Stomach smooth muscle (tissue), 2 donors: ENCODE data around the gene RHCG.
"Not testable (repeated sequence)": the region's sequence is repeated elsewhere in the genome, so short reads cannot be mapped to it uniquely, and the experiment has no call there.

Experiments
- H3K27ac ChIP-seq: one replicate; pipeline ENCODE4 v1.7.0; 2013; ENCODE audit warnings: mild to moderate bottlenecking, low read length, inconsistent platforms
- H3K27me3 ChIP-seq, 2 donors: one replicate each; pipeline ENCODE4 v1.7.0; 2013; ENCODE audit warnings: low read length in 2 of 2; ENCODE audit not compliant: insufficient read depth in 2 of 2, control insufficient read depth in 1 of 2
- H3K36me3 ChIP-seq, 2 donors: one replicate each; pipeline ENCODE4 v1.7.0; 2013; ENCODE audit warnings: low read length in 2 of 2; ENCODE audit not compliant: control insufficient read depth in 2 of 2, insufficient read depth in 2 of 2
- H3K4me1 ChIP-seq: one replicate; pipeline ENCODE4 v1.7.0; 2013; ENCODE audit warnings: low read length; ENCODE audit not compliant: control insufficient read depth, insufficient read depth
- H3K4me3 ChIP-seq, 2 donors: one replicate each; pipeline ENCODE4 v1.7.0; 2013; ENCODE audit warnings: low read length in 2 of 2
- H3K9ac ChIP-seq, 2 donors: one replicate each; pipeline ENCODE4 v1.7.0; 2013; ENCODE audit warnings: low read length in 2 of 2, mild to moderate bottlenecking in 1 of 2
- H3K9me3 ChIP-seq, 2 donors: one replicate each; pipeline ENCODE4 v1.7.0; 2013; ENCODE audit warnings: low read length in 2 of 2; ENCODE audit not compliant: control insufficient read depth in 2 of 2
- donor health status: healthy.
- donor health status: Pancreatic carcinoma.

The RHCG gene

GRCh38 chr15:89479173-89479572 is 17.2 kb downstream of the RHCG start:
- Histone ChIP-seq H3K27me3 (peaks cover 4 to 30% of the 10 kb centered on the region in 2 donors), H3K36me3 (no peaks in the 10 kb centered on the region)

GRCh38 chr15:89477411-89478242 is 18.8 kb downstream of the RHCG start:
- no peaks in the 10 kb centered on the region for H3K9me3 ChIP-seq
- H3K36me3 ChIP-seq = no peaks in the 10 kb centered on the region
- no peak overlapping the region for H3K9ac ChIP-seq
- H3K27ac ChIP-seq = no peak overlapping the region
- peaks cover 10 to 32% of the 10 kb centered on the region in 2 donors for H3K27me3 ChIP-seq
- H3K4me3 ChIP-seq = no peak overlapping the region
- no peaks in the 10 kb centered on the region for H3K4me1 ChIP-seq

More at GRCh38 chr15:89479173-89479572, 17.2 kb downstream of the RHCG start:
- Histone ChIP-seq H3K4me3 (no peak overlapping the region), H3K9me3 (no peaks in the 10 kb centered on the region), H3K27ac (no peak overlapping the region), H3K4me1 (no peaks in the 10 kb centered on the region), H3K9ac (no peak overlapping the region)

- no peak overlapping the region for H3K9ac ChIP-seq
- no peaks in the 10 kb centered on the region for H3K9me3 ChIP-seq
- no peaks in the 10 kb centered on the region for H3K4me1 ChIP-seq
- no peak overlapping the region for H3K27ac ChIP-seq
- no peak overlapping the region for H3K4me3 ChIP-seq
- H3K36me3 ChIP-seq = no peaks in the 10 kb centered on the region
- H3K27me3 ChIP-seq = peaks cover 21 to 48% of the 10 kb centered on the region in 2 donors
Observed at GRCh38 chr15:89475661-89476060, 20.7 kb downstream of the RHCG start.

- H3K9me3 ChIP-seq = no peaks in the 10 kb centered on the region
- no peak overlapping the region for H3K27ac ChIP-seq
- no peak overlapping the region for H3K9ac ChIP-seq
- no peaks in the 10 kb centered on the region for H3K4me1 ChIP-seq
- H3K36me3 ChIP-seq = no peaks in the 10 kb centered on the region
- peaks cover 26 to 30% of the 10 kb centered on the region in 2 donors for H3K27me3 ChIP-seq
- H3K4me3 ChIP-seq = no peak overlapping the region
Observed at GRCh38 chr15:89472785-89473256, 23.6 kb downstream of the RHCG start.

- Histone ChIP-seq H3K9me3 (no peaks in the 10 kb centered on the region), H3K27ac (no peak overlapping the region), H3K9ac (no peak overlapping the region), H3K36me3 (no peaks in the 10 kb centered on the region), H3K4me1 (no peaks in the 10 kb centered on the region), H3K4me3 (no peak overlapping the region), H3K27me3 (peaks cover 22 to 26% of the 10 kb centered on the region in 2 donors)
Observed at GRCh38 chr15:89469426-89470096, 26.8 kb downstream of the RHCG start.

- H3K27me3 ChIP-seq = peaks cover 22 to 26% of the 10 kb centered on the region in 2 donors
- not testable (repeated sequence) for H3K27ac ChIP-seq, H3K4me3 ChIP-seq, H3K4me1 ChIP-seq, H3K9me3 ChIP-seq, H3K36me3 ChIP-seq, H3K9ac ChIP-seq
Observed at GRCh38 chr15:89468813-89469212, 27.6 kb downstream of the RHCG start.

GRCh38 chr15:89463113-89463512 is 33.3 kb downstream of the RHCG start:
- no peak overlapping the region for H3K4me3 ChIP-seq
- no peak overlapping the region for H3K27ac ChIP-seq
- H3K9me3 ChIP-seq = no peaks in the 10 kb centered on the region
- no peaks in the 10 kb centered on the region for H3K4me1 ChIP-seq
- peaks cover 3 to 10% of the 10 kb centered on the region in 2 donors for H3K27me3 ChIP-seq
- no peak overlapping the region for H3K9ac ChIP-seq
- no peaks in the 10 kb centered on the region for H3K36me3 ChIP-seq

- H3K9me3 ChIP-seq = peaks cover 0 to 2% of the 10 kb centered on the region in 2 donors
- no peak overlapping the region for H3K4me3 ChIP-seq
- H3K27me3 ChIP-seq = peaks cover 3 to 10% of the 10 kb centered on the region in 2 donors
- H3K9ac ChIP-seq = no peak overlapping the region
- H3K36me3 ChIP-seq = no peaks in the 10 kb centered on the region
- H3K27ac ChIP-seq = no peak overlapping the region
- no peaks in the 10 kb centered on the region for H3K4me1 ChIP-seq
Observed at GRCh38 chr15:89462198-89462912, 34.0 kb downstream of the RHCG start.

- no peaks in the 10 kb centered on the region for H3K4me1 ChIP-seq
- H3K4me3 ChIP-seq = no peak overlapping the region
- no peaks in the 10 kb centered on the region for H3K36me3 ChIP-seq
- no peak overlapping the region for H3K9ac ChIP-seq
- H3K27ac ChIP-seq = no peak overlapping the region
- peaks cover 3 to 10% of the 10 kb centered on the region in 2 donors for H3K27me3 ChIP-seq
- H3K9me3 ChIP-seq = peaks cover 0 to 8% of the 10 kb centered on the region in 2 donors
Observed at GRCh38 chr15:89461386-89461785, 35.0 kb downstream of the RHCG start.

- no peak overlapping the region for H3K4me3 ChIP-seq
- H3K27ac ChIP-seq = no peak overlapping the region
Observed at GRCh38 chr15:89460048-89460447, 36.3 kb downstream of the RHCG start.

More at GRCh38 chr15:89460048-89460447, 36.3 kb downstream of the RHCG start:
- Histone ChIP-seq H3K27me3 (peaks cover 3 to 10% of the 10 kb centered on the region in 2 donors), H3K4me1 (no peaks in the 10 kb centered on the region), H3K9ac (no peak overlapping the region), H3K36me3 (no peaks in the 10 kb centered on the region), H3K9me3 (peaks cover 0 to 8% of the 10 kb centered on the region in 2 donors)
